Activated CD4-positive, alpha-beta T cell treated with anti-CD3 and anti-CD28 coated beads, Interleukin-2, amount 10 ng/mL, durations not matched to agents 7 days and 5 days (primary cell): ENCODE results near the gene C1QBP. TPM values are rescaled to one million over a fixed set of nuclear protein-coding genes. Genes with fewer than 3 reads are reported as not detected.

Experiments
- CTCF ChIA-PET: fragments of 350-600 bp; sonication (Branson Sonifier 250); formaldehyde crosslinking; loops from one replicate; lab custom pipeline; 2021; ENCODE audit warnings: antibody characterized with exemption; lab: Charles Lee
- POLR2A ChIA-PET: fragments of 350-600 bp; sonication (Branson Sonifier 250); formaldehyde crosslinking; loops from one replicate; lab custom pipeline; 2021; ENCODE audit warnings: antibody characterized with exemption; lab: Charles Lee
- DNase-seq: peaks from one replicate; pipeline ENCODE4 v3.0.0-alpha.2; 2020
- H3K27ac Mint-ChIP-seq: one replicate; pipeline ENCODE4 v1.8.0; 2021; ENCODE audit warnings: mild to moderate bottlenecking, moderate library complexity, mixed read lengths
- H3K27me3 Mint-ChIP-seq: one replicate; pipeline ENCODE4 v1.8.0; 2021; ENCODE audit warnings: mixed read lengths
- H3K36me3 Mint-ChIP-seq: one replicate; pipeline ENCODE4 v1.8.0; 2021; ENCODE audit warnings: low read depth, mixed read lengths
- H3K4me1 Mint-ChIP-seq: one replicate; pipeline ENCODE4 v1.8.0; 2021; ENCODE audit warnings: mixed read lengths
- H3K4me3 Mint-ChIP-seq: one replicate; pipeline ENCODE4 v1.8.0; 2021; ENCODE audit warnings: mild to moderate bottlenecking, moderate library complexity, mixed read lengths
- H3K9me3 Mint-ChIP-seq: one replicate; pipeline ENCODE4 v1.8.0; 2021; ENCODE audit warnings: mixed read lengths
- total RNA-seq, 2 experiments: library from RNA; stranded (reverse); gene quantifications; one replicate each; pipeline ENCODE4 v1.2.3, GENCODE V29; 2021

The C1QBP gene
- total RNA-seq, result 100 to 1,000 TPM; 156 to 157 TPM

GRCh38 chr17:5438716-5439445 is at the start of gene C1QBP:
Gene C1QBP (minus strand): TSS chr17:5439155. CDS start chr17:5439073, 82 bp downstream.
- Mint-ChIP-seq H3K36me3 (peaks cover 41% of the 10 kb centered on the region), H3K9me3 (no peaks in the 10 kb centered on the region), H3K27ac (peak within 1 kb of the TSS; percentile 92), H3K4me1 (peaks cover 44% of the 10 kb centered on the region), H3K27me3 (no peaks in the 10 kb centered on the region), H3K4me3 (peak within 1 kb of the TSS; percentile 82)
- POLR2A ChIA-PET, result interaction anchor here (1.0 kb wide), 1 partner anchor 47 kb away, joined by 3 read pairs; the partner anchor contains the start of genes DERL2 and MIS12
- CTCF ChIA-PET, result interaction anchor here (0.7 to 3.4 kb wide), 26 partner anchors 9 to 500 kb away, joined by 3 to 27 read pairs (median 6); partner anchors contain the start of genes DERL2, DHX33, MIS12 and NUP88
- DNase-seq, result peak; percentile 91

GRCh38 chr17:5488752-5489151 is 49.8 kb upstream of the C1QBP start:
- Mint-ChIP-seq H3K4me1 (peaks cover 40% of the 10 kb centered on the region), H3K27ac (no peak overlapping the region), H3K9me3 (peaks cover 7% of the 10 kb centered on the region), H3K4me3 (no peak overlapping the region), H3K27me3 (no peaks in the 10 kb centered on the region), H3K36me3 (peaks cover 62% of the 10 kb centered on the region)
- no peak for DNase-seq
- ChIA-PET CTCF (no interaction called here), POLR2A (no interaction called here)

- Mint-ChIP-seq H3K4me1 (peaks cover 45% of the 10 kb centered on the region), H3K9me3 (no peaks in the 10 kb centered on the region)
Measured at GRCh38 chr17:5486206-5487124, 47.5 kb upstream of the C1QBP start, which contains the start of gene MIS12. Gene MIS12 (plus strand): TSS chr17:5486566. CDS start chr17:5488863, 2,297 bp downstream.

GRCh38 chr17:5485270-5486205 is 46.6 kb upstream of the C1QBP start, which contains the start of gene DERL2:
Gene DERL2 (minus strand): TSS chr17:5486178. CDS start chr17:5486161, 17 bp downstream.
- ChIA-PET CTCF (interaction anchor here (0.6 to 3.9 kb wide), 7 partner anchors 9 to 957 kb away, joined by 3 to 13 read pairs (median 5); partner anchors contain the start of genes C1QBP, DHX33 and ZNF594), POLR2A (interaction anchor here (0.9 to 1.1 kb wide), 3 partner anchors 16 to 47 kb away, joined by 3 to 4 read pairs (median 3); partner anchors contain the start of genes C1QBP and DHX33)
- H3K27me3 Mint-ChIP-seq, result no peaks in the 10 kb centered on the region
- peak within 1 kb of the TSS; percentile 99 for H3K27ac Mint-ChIP-seq
- no peak for DNase-seq
- H3K4me1 Mint-ChIP-seq, result peaks cover 50% of the 10 kb centered on the region
- no peaks in the 10 kb centered on the region for H3K9me3 Mint-ChIP-seq
- H3K36me3 Mint-ChIP-seq, result peaks cover 73% of the 10 kb centered on the region
- H3K4me3 Mint-ChIP-seq, result peak within 1 kb of the TSS; percentile 88

More at GRCh38 chr17:5486206-5487124, 47.5 kb upstream of the C1QBP start, which contains the start of gene MIS12:
- Mint-ChIP-seq H3K27ac (peak within 1 kb of the TSS; percentile 99), H3K36me3 (peaks cover 70% of the 10 kb centered on the region), H3K4me3 (peak within 1 kb of the TSS; percentile 88), H3K27me3 (no peaks in the 10 kb centered on the region)
- ChIA-PET POLR2A (interaction anchor here (0.9 to 1.1 kb wide), 3 partner anchors 15 to 48 kb away, joined by 3 to 4 read pairs (median 3); partner anchors contain the start of genes C1QBP and DHX33), CTCF (interaction anchor here (1.4 to 3.9 kb wide), 4 partner anchors 13 to 48 kb away, joined by 5 to 13 read pairs (median 8); partner anchors contain the start of genes C1QBP and DHX33)
- DNase-seq, result peak; percentile 99

- POLR2A ChIA-PET, result no interaction called here
- Mint-ChIP-seq H3K27ac (no peak overlapping the region), H3K9me3 (no peaks in the 10 kb centered on the region), H3K36me3 (peaks cover 72% of the 10 kb centered on the region), H3K4me3 (no peak overlapping the region), H3K4me1 (peaks cover 33% of the 10 kb centered on the region), H3K27me3 (no peaks in the 10 kb centered on the region)
- DNase-seq, result no peak
- CTCF ChIA-PET, result interaction anchor here (1.5 kb wide), 1 partner anchor 10 kb away, joined by 4 read pairs; no protein-coding TSS in a partner anchor
Measured at GRCh38 chr17:5481451-5481850, 42.5 kb upstream of the C1QBP start.

- Mint-ChIP-seq H3K36me3 (peaks cover 72% of the 10 kb centered on the region), H3K27me3 (no peaks in the 10 kb centered on the region), H3K4me3 (no peak overlapping the region), H3K9me3 (no peaks in the 10 kb centered on the region), H3K4me1 (peaks cover 33% of the 10 kb centered on the region), H3K27ac (no peak overlapping the region)
- POLR2A ChIA-PET, result no interaction called here
- CTCF ChIA-PET, result interaction anchor here (0.8 to 1.6 kb wide), 3 partner anchors 14 to 42 kb away, joined by 3 to 4 read pairs (median 3); partner anchors contain the start of gene C1QBP
- DNase-seq, result no peak
Measured at GRCh38 chr17:5480962-5481361, 42.0 kb upstream of the C1QBP start.

GRCh38 chr17:5478992-5479391 is 40.0 kb upstream of the C1QBP start:
- DNase-seq, result no peak
- no peaks in the 10 kb centered on the region for H3K27me3 Mint-ChIP-seq
- CTCF ChIA-PET, result interaction anchor here (2.6 kb wide), 1 partner anchor 15 kb away, joined by 7 read pairs; no protein-coding TSS in a partner anchor
- H3K36me3 Mint-ChIP-seq, result peaks cover 76% of the 10 kb centered on the region
- H3K27ac Mint-ChIP-seq, result no peak overlapping the region
- H3K4me1 Mint-ChIP-seq, result peaks cover 17% of the 10 kb centered on the region
- POLR2A ChIA-PET, result no interaction called here
- no peak overlapping the region for H3K4me3 Mint-ChIP-seq
- no peaks in the 10 kb centered on the region for H3K9me3 Mint-ChIP-seq

- peaks cover 51% of the 10 kb centered on the region for H3K36me3 Mint-ChIP-seq
Measured at GRCh38 chr17:5473906-5474305, 35.0 kb upstream of the C1QBP start.

GRCh38 chr17:5472511-5472910 is 33.6 kb upstream of the C1QBP start:
- no peak for DNase-seq
- POLR2A ChIA-PET, result no interaction called here
- Mint-ChIP-seq H3K9me3 (no peaks in the 10 kb centered on the region), H3K27ac (no peak overlapping the region), H3K36me3 (peaks cover 38% of the 10 kb centered on the region), H3K4me1 (peaks cover 18% of the 10 kb centered on the region), H3K4me3 (no peak overlapping the region), H3K27me3 (no peaks in the 10 kb centered on the region)
- CTCF ChIA-PET, result no interaction called here

More at GRCh38 chr17:5473906-5474305, 35.0 kb upstream of the C1QBP start:
- ChIA-PET POLR2A (no interaction called here), CTCF (interaction anchor here (1.0 to 2.2 kb wide), 2 partner anchors 10 to 12 kb away, joined by 3 to 6 read pairs; partner anchors contain the start of genes DERL2 and MIS12)
- Mint-ChIP-seq H3K4me1 (peaks cover 13% of the 10 kb centered on the region), H3K4me3 (no peak overlapping the region), H3K27me3 (no peaks in the 10 kb centered on the region), H3K9me3 (no peaks in the 10 kb centered on the region), H3K27ac (no peak overlapping the region)
- DNase-seq, result no peak

- DNase-seq, result peak; percentile 19
- Mint-ChIP-seq H3K4me1 (peaks cover 42% of the 10 kb centered on the region), H3K27me3 (no peaks in the 10 kb centered on the region), H3K9me3 (no peaks in the 10 kb centered on the region), H3K27ac (peak overlapping the region; percentile 76), H3K4me3 (peak overlapping the region; percentile 81), H3K36me3 (peaks cover 16% of the 10 kb centered on the region)
- ChIA-PET CTCF (interaction anchor here (1.4 to 3.3 kb wide), 5 partner anchors 12 to 55 kb away, joined by 3 to 27 read pairs (median 5); partner anchors contain the start of genes C1QBP, DERL2 and MIS12), POLR2A (interaction anchor here (1.1 kb wide), 1 partner anchor 18 kb away, joined by 4 read pairs; the partner anchor contains the start of genes DERL2 and MIS12)
Measured at GRCh38 chr17:5468075-5468473, 29.1 kb upstream of the C1QBP start.

- no peaks in the 10 kb centered on the region for H3K9me3 Mint-ChIP-seq
- no peak for DNase-seq
- ChIA-PET CTCF (interaction anchor here (1.4 to 3.3 kb wide), 4 partner anchors 13 to 55 kb away, joined by 3 to 27 read pairs (median 6); partner anchors contain the start of genes C1QBP, DERL2 and MIS12), POLR2A (no interaction called here)
- H3K36me3 Mint-ChIP-seq, result peaks cover 15% of the 10 kb centered on the region
- no peaks in the 10 kb centered on the region for H3K27me3 Mint-ChIP-seq
- peak overlapping the region; percentile 81 for H3K4me3 Mint-ChIP-seq
- H3K4me1 Mint-ChIP-seq, result peaks cover 42% of the 10 kb centered on the region
- H3K27ac Mint-ChIP-seq, result no peak overlapping the region
Measured at GRCh38 chr17:5467416-5467815, 28.5 kb upstream of the C1QBP start.
